IMR-90 (cell line): Measurements from ENCODE around the gene RHOH. TPM values are rescaled to one million over a fixed set of nuclear protein-coding genes. Genes with fewer than 3 reads are reported as not detected.

Experiments
- ATAC-seq: fragments of 200-7000 bp; cut with Tn5 transposase; 2 replicates; pipeline ENCODE4 v1.9.1; 2020; ENCODE audit warnings: low read depth, mild to moderate bottlenecking, moderate library complexity
- BruUV-seq: library from RNA; stranded (reverse); fragments of 400-500 nt; replicated peaks from 2 replicates; lab custom pipeline; 2021; lab: Mats Ljungman, UMichigan
- CTCF ChIA-PET: fragments of 300-600 bp; formaldehyde crosslinking; extraction: SDS; loops from one replicate; lab custom pipeline; 2021; ENCODE audit warnings: antibody characterized with exemption; lab: Yijun Ruan, JAX
- POLR2A ChIA-PET: fragments of 300-600 bp; sonication (Branson Sonifier 250); formaldehyde crosslinking; loops from one replicate; lab custom pipeline; 2022; ENCODE audit warnings: antibody characterized with exemption; ENCODE audit not compliant: unreplicated experiment; lab: Charles Lee
- DNase-seq: peaks from one replicate; pipeline ENCODE4 v3.0.0; 2013
- H2AFZ ChIP-seq: replicated peaks from 2 replicates; pipeline ENCODE3; 2013; ENCODE audit warnings: low read length, mild to moderate bottlenecking; ENCODE audit not compliant: poor library complexity
- H2AK5ac ChIP-seq: 2 replicates; pipeline ENCODE4 v1.6.1; 2013; ENCODE audit warnings: low read depth, low read length, inconsistent platforms
- H2AK9ac ChIP-seq: replicated peaks from 2 replicates; pipeline ENCODE3; 2013; ENCODE audit warnings: mild to moderate bottlenecking, low read depth, low read length, moderate library complexity; ENCODE audit not compliant: poor library complexity
- H2BK120ac ChIP-seq: 2 replicates; pipeline ENCODE4 v1.6.1; 2013; ENCODE audit warnings: low read depth, low read length, inconsistent platforms
- H2BK15ac ChIP-seq: 3 replicates; pipeline ENCODE4 v1.6.1; 2013; ENCODE audit warnings: low read depth, low read length, inconsistent platforms
- H2BK20ac ChIP-seq: 2 replicates; pipeline ENCODE4 v1.6.1; 2013; ENCODE audit warnings: low read depth, mild to moderate bottlenecking, inconsistent platforms, low read length, moderate library complexity
- H2BK5ac ChIP-seq: 2 replicates; pipeline ENCODE4 v1.6.1; 2013; ENCODE audit warnings: mild to moderate bottlenecking, low read depth, low read length, inconsistent platforms; ENCODE audit not compliant: poor library complexity, severe bottlenecking
- H3K14ac ChIP-seq: replicated peaks from 2 replicates; pipeline ENCODE4 v1.6.1; 2013; ENCODE audit warnings: low read depth, low read length, inconsistent platforms
- H3K18ac ChIP-seq: 2 replicates; pipeline ENCODE4 v1.6.1; 2013; ENCODE audit warnings: low read depth, low read length, control low read depth
- H3K23ac ChIP-seq: 2 replicates; pipeline ENCODE4 v1.6.1; 2013; ENCODE audit warnings: low read depth, low read length, inconsistent platforms
- H3K27ac ChIP-seq: 2 replicates; pipeline ENCODE4 v1.5.1; 2013; ENCODE audit warnings: mild to moderate bottlenecking, control low read depth, low read length; ENCODE audit not compliant: insufficient read depth
- H3K27me3 ChIP-seq: 2 replicates; pipeline ENCODE4 v1.6.1; 2013; ENCODE audit warnings: low read length; ENCODE audit not compliant: control insufficient read depth, insufficient read depth
- H3K36me3 ChIP-seq: 2 replicates; pipeline ENCODE4 v1.6.1; 2013; ENCODE audit warnings: low read length, mixed read lengths; ENCODE audit not compliant: control insufficient read depth, insufficient read depth
- H3K4ac ChIP-seq: 2 replicates; pipeline ENCODE4 v1.6.1; 2013; ENCODE audit warnings: low read depth, low read length, inconsistent platforms
- H3K4me1 ChIP-seq: 2 replicates; pipeline ENCODE4 v1.6.1; 2013; ENCODE audit warnings: low read length, mixed read lengths; ENCODE audit not compliant: control insufficient read depth, insufficient read depth
- H3K4me2 ChIP-seq: 2 replicates; pipeline ENCODE4 v1.6.1; 2013; ENCODE audit warnings: low read depth, mild to moderate bottlenecking, control low read depth, low read length, moderate library complexity
- H3K4me3 ChIP-seq: 2 replicates; pipeline ENCODE4 v1.5.1; 2013; ENCODE audit warnings: low read depth, mild to moderate bottlenecking, control low read depth, low read length, moderate library complexity; ENCODE audit not compliant: insufficient read depth
- H3K56ac ChIP-seq: 2 replicates; pipeline ENCODE4 v1.6.1; 2013; ENCODE audit warnings: low read length, inconsistent platforms; ENCODE audit not compliant: insufficient read depth; ENCODE audit errors: extremely low read depth
- H3K79me1 ChIP-seq, 2 experiments: 2 replicates each; pipeline ENCODE4 v1.6.1; 2013; ENCODE audit warnings: low read length in 2 of 2, inconsistent platforms in 1 of 2, low read depth in 1 of 2
- H3K9ac ChIP-seq: 2 replicates; pipeline ENCODE4 v1.6.1; 2013; ENCODE audit warnings: low read depth, low read length, control low read depth
- H3K9me1 ChIP-seq: 2 replicates; pipeline ENCODE4 v1.6.1; 2013; ENCODE audit warnings: low read length, inconsistent platforms; ENCODE audit not compliant: insufficient read depth
- H3K9me3 ChIP-seq: 2 replicates; pipeline ENCODE4 v1.6.1; 2013; ENCODE audit warnings: low read length; ENCODE audit not compliant: control insufficient read depth, insufficient read depth
- H4K20me1 ChIP-seq: 2 replicates; pipeline ENCODE4 v1.6.1; 2013; ENCODE audit warnings: low read length, inconsistent platforms; ENCODE audit not compliant: insufficient read depth
- H4K5ac ChIP-seq: 2 replicates; pipeline ENCODE4 v1.6.1; 2013; ENCODE audit warnings: mild to moderate bottlenecking, low read depth, low read length, control low read depth
- H4K8ac ChIP-seq, 2 experiments: 2 replicates each; pipeline ENCODE4 v1.6.1; 2013; ENCODE audit warnings: low read depth in 2 of 2, low read length in 2 of 2, control low read depth in 1 of 2, inconsistent platforms in 1 of 2
- H4K91ac ChIP-seq: 2 replicates; pipeline ENCODE4 v1.6.1; 2013; ENCODE audit warnings: low read depth, low read length, inconsistent platforms; ENCODE audit not compliant: insufficient read depth
- MAZ ChIP-seq: IDR thresholded peaks from 2 replicates; pipeline ENCODE4 v1.6.1; 2012; ENCODE audit warnings: low read depth, mild to moderate bottlenecking, low read length, improper control_type of control experiment, moderate library complexity, borderline replicate concordance
- RAD21 ChIP-seq: IDR thresholded peaks from 2 replicates; pipeline ENCODE4 v1.6.1; 2012; ENCODE audit warnings: low read length, improper control_type of control experiment
- RCOR1 ChIP-seq: IDR thresholded peaks from 2 replicates; pipeline ENCODE4 v1.6.1; 2012; ENCODE audit warnings: mild to moderate bottlenecking, low read length, improper control_type of control experiment; ENCODE audit not compliant: insufficient replicate concordance
- WGBS, 2 experiments: methylation state at CpG; one replicate each; pipeline versions ENCODE4 v1.1.5 to v1.1.7; 2013; ENCODE audit warnings: missing lambda C conversion rate in 2 of 2; ENCODE audit not compliant: insufficient read length in 1 of 2; ENCODE audit errors: extremely low coverage in 2 of 2; 5-methylcytosine and 5-hydroxymethylcytosine counted together
- dilution Hi-C: fragments of 300-500 bp; cut with HindIII; formaldehyde crosslinking; loops from one replicate; pipeline ENCODE4 v1.14.3; 2018; ENCODE audit warnings: low sequenced_read_pairs; ENCODE audit not compliant: unreplicated experiment
- in situ Hi-C: fragments of 300-500 bp; cut with MboI; formaldehyde crosslinking; loops from 3 replicates; pipeline ENCODE4 v1.14.3; 2019; ENCODE audit warnings: low sequenced_read_pairs, inconsistent platforms, mixed read lengths
- intact Hi-C: fragments of 100-400 bp; cut with micrococcal nuclease; formaldehyde crosslinking; loops from 2 replicates; pipeline ENCODE4 v1.10.0; 2022
- polyA plus RNA-seq, 3 experiments: library from polyadenylated mRNA; depleted of rRNA; stranded (reverse); fragments of >200 nt; gene quantifications; 2 replicates each; pipeline ENCODE4 v1.2.3, GENCODE V29; 2012; ENCODE audit warnings: low replicate concordance in 1 of 3
- total RNA-seq: library from RNA; depleted of rRNA; stranded (reverse); fragments of >200 nt; gene quantifications from 2 replicates; pipeline ENCODE4 v1.2.3, GENCODE V29; 2012
- TF ChIP-seq, protein P1 (sequence below): conservative IDR thresholded peaks from 2 replicates; pipeline ENCODE4 v1.5.1; 2012; ENCODE audit warnings: mild to moderate bottlenecking, low read depth, low read length, improper control_type of control experiment

Gene RHOH
- total and polyA plus RNA-seq, 2 of the 4 experiments (the other 2 are of a cell fraction): not detected

DNA sequence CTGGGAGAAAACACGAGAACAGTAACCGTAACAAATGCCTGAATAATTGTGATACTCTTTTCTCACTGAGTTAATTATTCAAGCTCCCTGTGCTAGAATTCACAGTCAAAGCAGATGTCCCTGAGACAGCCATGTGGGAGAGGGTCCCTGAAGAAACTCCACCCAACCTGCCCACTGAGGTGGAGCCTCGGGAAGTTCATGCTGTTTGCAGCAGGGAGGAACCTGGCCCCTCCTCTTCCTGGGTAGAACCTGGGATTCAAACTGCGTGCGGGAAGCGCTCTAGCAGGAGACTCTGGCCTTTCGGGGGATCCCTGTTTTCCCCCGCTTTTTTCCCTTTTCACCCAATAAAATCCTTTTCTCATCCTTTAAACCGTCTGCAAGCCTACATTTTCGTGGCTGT lies 20.2 kb upstream of the RHOH start:
- Histone ChIP-seq H3K27me3 (peaks cover 4% of the 10 kb centered on the region; the same call in 1 of the 2 replicates), H2BK5ac (no peak overlapping the region), H3K79me1 (no peaks in the 10 kb centered on the region), H4K8ac (no peak overlapping the region), H2AK9ac (no peak overlapping the region), H2AK5ac (no peak overlapping the region), H3K9me1 (no peaks in the 10 kb centered on the region), H3K18ac (no peak overlapping the region), H2BK15ac (no peak overlapping the region), H3K4me3 (no peak overlapping the region), H3K23ac (no peak overlapping the region), H4K20me1 (no peaks in the 10 kb centered on the region), H2BK120ac (no peak overlapping the region), H3K14ac (no peak overlapping the region), H3K9ac (no peak overlapping the region), H3K9me3 (no peaks in the 10 kb centered on the region), H3K4me2 (peak overlapping the region; percentile 76), H4K5ac (no peak overlapping the region), H3K56ac (no peak overlapping the region), H2AFZ (peak overlapping the region; percentile 53), H4K91ac (no peak overlapping the region), H2BK20ac (no peak overlapping the region), H3K4me1 (no peaks in the 10 kb centered on the region), H3K27ac (no peak overlapping the region), H3K4ac (no peak overlapping the region), H3K36me3 (no peaks in the 10 kb centered on the region)
- TF ChIP-seq MAZ (no peak), RAD21 (no peak), RCOR1 (no peak)
- TF ChIP-seq, protein P1, sequence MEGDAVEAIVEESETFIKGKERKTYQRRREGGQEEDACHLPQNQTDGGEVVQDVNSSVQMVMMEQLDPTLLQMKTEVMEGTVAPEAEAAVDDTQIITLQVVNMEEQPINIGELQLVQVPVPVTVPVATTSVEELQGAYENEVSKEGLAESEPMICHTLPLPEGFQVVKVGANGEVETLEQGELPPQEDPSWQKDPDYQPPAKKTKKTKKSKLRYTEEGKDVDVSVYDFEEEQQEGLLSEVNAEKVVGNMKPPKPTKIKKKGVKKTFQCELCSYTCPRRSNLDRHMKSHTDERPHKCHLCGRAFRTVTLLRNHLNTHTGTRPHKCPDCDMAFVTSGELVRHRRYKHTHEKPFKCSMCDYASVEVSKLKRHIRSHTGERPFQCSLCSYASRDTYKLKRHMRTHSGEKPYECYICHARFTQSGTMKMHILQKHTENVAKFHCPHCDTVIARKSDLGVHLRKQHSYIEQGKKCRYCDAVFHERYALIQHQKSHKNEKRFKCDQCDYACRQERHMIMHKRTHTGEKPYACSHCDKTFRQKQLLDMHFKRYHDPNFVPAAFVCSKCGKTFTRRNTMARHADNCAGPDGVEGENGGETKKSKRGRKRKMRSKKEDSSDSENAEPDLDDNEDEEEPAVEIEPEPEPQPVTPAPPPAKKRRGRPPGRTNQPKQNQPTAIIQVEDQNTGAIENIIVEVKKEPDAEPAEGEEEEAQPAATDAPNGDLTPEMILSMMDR: no peak
- ChIA-PET POLR2A (no interaction called here), CTCF (interaction anchor here (1.2 kb wide), 1 partner anchor 15 kb away, joined by 4 read pairs; no protein-coding TSS in a partner anchor)
- BruUV-seq: no TSS peak
- 56% methylated on average over 7 of the region's 10 CpGs; no CpG with 5 or more reads in 1 of the 2 experiments for WGBS, 2 experiments
- intact Hi-C loops: no loop called here
- no peak for ATAC-seq
- in situ Hi-C loops: no loop called here
- dilution Hi-C loops: no loop called here
- DNase-seq: no peak
